Measurements from ENCODE around the gene SP100.
"Not testable (repeated sequence)": the region's sequence is repeated elsewhere in the genome, so short reads cannot be mapped to it uniquely, and the experiment has no call there.

SP100 gene

GRCh38 chr2:230471074-230471473 lies 55.1 kb downstream of the SP100 start:
- DNase-seq = no peak

DNA sequence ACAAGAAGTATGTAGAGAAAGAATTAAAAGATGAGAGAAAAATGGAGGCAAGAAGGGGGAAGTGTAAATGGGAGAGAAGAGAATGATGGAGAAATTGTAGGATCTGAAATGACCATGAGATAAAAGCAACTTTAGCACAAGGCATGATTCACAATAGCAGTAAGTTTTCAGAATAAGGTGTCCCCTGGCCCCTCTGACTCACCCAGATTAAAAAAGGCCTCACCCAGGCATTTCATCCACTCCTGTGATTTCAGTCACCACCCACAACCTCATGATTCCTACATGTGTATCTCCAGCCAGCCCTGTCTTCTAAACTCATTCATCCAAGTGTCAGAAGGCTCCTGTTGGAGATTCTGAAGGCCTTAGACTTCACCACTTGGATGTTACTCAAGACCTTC lies 56.6 kb downstream of the SP100 start:
- DNase-seq = no peak

GRCh38 chr2:230473378-230473777 lies 57.4 kb downstream of the SP100 start:
- DNase-seq = peak; percentile 25

DNA sequence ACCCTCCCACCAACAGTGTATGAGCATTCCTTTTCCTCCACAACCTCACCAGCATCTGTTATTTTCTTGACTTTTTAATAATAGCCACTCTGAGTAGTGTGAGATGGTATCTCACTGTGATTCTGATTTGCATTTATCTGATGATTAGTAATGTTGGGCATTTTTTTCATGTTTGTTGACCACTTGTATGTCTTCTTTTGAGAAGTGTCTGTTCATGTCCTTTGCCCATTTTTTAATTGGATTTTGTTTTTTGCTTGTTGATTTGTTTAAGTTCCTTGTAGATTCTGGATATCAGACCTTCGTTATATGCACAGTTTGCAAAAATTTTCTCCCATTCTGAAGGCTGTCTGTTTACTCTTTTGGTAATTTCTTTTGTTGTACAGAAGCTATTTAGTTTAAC lies 59.1 kb downstream of the SP100 start:
- DNase-seq = no peak

DNA sequence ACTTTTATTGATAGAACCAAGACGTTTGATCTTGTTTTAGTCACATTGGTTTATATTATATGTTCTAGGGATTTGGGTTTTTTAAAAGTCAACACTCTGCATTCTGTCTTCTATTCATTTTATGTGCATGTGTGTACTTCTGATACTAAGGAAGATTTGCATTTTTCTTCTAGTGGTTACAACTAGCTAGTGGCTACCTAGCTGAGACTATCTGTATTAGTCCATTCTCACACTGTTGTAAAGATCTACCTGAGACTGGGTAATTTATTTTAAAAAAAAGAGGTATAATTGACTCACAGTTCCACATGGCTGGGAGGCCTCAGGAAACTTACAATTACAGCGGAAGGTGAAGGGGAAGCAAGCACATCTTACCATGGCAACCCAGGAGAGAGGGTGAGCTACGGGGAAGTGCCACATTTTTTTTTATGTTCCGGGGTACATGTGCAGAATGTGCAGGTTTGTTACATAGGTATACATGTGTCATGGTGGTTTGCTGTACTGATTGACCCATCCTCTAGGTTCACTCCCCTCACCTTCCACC lies 69.9 kb downstream of the SP100 start:
- no peak for DNase-seq

- DNase-seq = not testable (repeated sequence)
These were observed 75.2 kb downstream of the SP100 start for GRCh38 chr2:230491219-230491618.

- no peak for DNase-seq
These were observed 76.1 kb downstream of the SP100 start for GRCh38 chr2:230492107-230492506.

GRCh38 chr2:230494980-230495379 lies 79.0 kb downstream of the SP100 start:
- no peak for DNase-seq

GRCh38 chr2:230496891-230497290 lies 80.9 kb downstream of the SP100 start:
- peak; percentile 18 for DNase-seq

DNA sequence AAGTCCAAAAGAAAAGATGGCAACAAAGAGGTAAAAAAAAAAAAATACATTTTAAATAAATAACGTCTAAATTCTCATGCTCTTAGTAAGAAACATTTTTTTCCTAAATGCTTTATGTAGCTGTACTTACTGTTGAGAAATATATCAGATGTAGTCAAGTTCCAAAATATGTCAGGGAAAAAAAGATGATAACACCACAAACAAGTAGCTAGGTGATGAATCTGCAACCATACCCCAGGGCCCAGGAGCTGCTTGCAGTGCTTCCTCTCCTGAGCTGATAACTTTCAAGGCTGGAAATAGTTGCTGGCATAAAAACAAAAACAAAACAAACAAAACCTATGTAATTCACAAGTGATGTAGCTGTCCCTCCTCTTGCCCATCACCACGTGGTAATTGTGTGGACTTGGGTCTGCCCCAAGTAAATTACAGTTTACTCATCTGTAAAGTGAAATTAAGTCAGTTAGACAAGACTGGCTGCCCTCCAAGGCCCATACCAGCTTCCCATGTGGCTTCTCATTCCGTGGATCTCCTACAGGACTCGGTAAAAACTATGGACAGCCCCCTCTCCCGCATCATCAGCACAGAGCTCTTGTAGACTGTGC lies 82.6 kb downstream of the SP100 start:
- no peak for DNase-seq

- DNase-seq = no peak
These were observed 86.6 kb downstream of the SP100 start for GRCh38 chr2:230502593-230502992.

DNA sequence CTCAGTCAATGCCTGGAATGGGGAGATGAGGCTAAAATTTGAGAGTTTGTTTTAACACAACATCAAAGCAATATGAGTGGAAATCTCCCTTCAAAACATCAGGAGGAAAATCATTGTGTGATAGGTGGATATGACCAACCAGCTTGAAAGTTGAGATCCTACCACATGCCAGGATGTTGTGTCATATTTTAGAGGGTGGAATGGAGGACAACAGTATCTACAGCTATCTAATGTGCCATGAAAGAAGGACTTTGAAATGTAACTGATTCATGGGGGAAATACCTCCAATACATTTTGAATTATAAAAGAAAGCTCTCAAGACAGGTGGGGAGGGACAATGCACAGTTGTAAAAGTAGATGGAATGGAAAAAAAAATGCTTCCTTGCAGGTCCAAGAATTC lies 87.8 kb downstream of the SP100 start:
- no peak for DNase-seq

- DNase-seq = no peak
These were observed 89.2 kb downstream of the SP100 start for GRCh38 chr2:230505162-230505561.

- no peak for DNase-seq
These were observed 97.2 kb downstream of the SP100 start for GRCh38 chr2:230512955-230513748.

GRCh38 chr2:230520061-230520874 lies 104.3 kb downstream of the SP100 start:
- DNase-seq = no peak

- no peak for DNase-seq
These were observed 104.8 kb downstream of the SP100 start for GRCh38 chr2:230520875-230521155.

DNA sequence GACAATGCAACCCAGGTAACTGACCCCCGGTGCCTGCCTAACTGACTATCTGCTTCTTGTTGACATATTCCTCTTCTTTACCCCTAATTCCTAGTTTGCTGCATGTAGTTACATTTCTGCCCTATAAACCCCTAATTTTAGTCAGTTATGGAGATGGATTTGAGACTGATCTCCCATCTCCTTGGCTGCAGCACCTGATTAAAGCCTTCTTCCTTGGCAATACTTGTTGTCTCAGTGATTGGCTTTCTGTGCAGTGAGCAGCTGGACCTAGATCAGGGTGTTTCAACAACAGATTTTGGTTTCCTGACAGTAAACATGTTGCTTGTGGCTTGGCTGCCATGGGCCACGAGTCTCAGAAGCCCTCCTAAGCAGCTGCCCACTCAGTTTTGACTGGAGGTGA lies 105.4 kb downstream of the SP100 start:
- DNase-seq = no peak

GRCh38 chr2:230525682-230526081 lies 109.7 kb downstream of the SP100 start:
- no peak for DNase-seq

GRCh38 chr2:230537531-230537976 lies 121.6 kb downstream of the SP100 start:
- DNase-seq = no peak

DNA sequence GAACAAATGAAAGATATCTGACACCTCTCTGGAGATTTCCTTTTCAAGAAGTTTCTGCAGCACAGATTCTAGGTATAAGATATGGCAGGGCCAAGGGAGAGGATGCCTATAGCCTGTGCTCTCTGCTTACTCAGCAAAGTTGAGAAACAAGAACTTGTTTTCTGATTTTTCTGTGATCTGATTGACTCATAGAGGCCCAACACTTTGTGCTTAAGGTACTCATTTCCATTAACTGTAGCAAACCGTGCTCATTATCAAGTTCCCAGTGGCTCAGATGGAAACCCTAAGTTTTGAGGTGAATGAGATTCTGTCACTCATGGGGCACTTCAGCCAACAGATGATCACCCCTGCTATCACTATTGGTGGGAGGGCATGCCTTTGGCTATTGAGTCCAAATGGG lies 124.3 kb downstream of the SP100 start:
- DNase-seq = no peak

DNA sequence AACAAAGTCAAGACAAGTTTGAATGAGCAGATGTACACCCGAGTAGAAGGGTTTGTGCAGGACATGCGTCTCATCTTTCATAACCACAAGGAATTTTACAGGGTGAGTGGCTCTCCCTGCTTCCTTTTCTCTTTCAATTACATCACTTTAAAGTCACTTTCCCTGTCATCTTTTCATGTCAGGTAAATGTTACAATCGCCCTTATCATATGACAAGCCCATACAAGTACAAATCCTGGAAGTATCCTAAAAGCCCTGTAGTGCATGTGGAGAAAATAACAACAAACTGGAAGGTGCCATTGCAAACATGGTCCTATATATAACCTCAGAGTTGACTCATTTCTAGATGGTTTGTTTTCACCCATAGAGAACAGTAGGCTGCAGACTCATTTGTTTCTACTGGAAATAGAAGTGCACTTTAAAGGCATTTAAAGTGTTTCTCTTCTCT lies 126.0 kb downstream of the SP100 start:
- DNase-seq = no peak

DNA sequence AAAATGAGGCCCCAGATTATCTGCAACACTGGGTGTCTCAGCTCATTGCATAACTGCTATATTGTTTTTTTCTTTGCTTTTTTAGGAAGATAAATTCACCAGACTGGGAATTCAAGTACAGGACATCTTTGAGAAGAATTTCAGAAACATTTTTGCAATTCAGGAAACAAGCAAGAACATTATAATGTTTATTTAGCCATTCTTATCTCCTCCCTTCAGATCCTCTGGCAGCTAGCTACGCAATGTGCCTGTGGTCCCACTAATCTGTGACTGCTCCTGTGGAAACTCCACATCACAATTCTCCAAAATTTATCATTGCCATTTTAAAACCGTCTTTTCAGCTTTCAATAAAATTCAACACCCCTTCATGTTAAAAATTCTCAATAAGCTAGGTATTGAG lies 126.8 kb downstream of the SP100 start:
- no peak for DNase-seq

- no peak for DNase-seq
These were observed 136.2 kb downstream of the SP100 start for GRCh38 chr2:230552181-230552580.

GRCh38 chr2:230557065-230557464 lies 141.1 kb downstream of the SP100 start:
- no peak for DNase-seq

All from CD4-positive, alpha-beta T cell treated with Interleukin-21 for 1 hour (primary cell).